Fibroblast of skin of right quadriceps (primary cell): ENCODE results near the gene PXN.
"Not testable (repeated sequence)": the region's sequence is repeated elsewhere in the genome, so short reads cannot be mapped to it uniquely, and the experiment has no call there.

Source experiments
- DNase-seq: peaks from one replicate; pipeline ENCODE4 v3.0.0-alpha.2; 2013

The PXN gene

GRCh38 chr12:120224304-120225199, 41.0 kb downstream of the PXN start:
- DNase-seq = no peak

GRCh38 chr12:120223458-120224303, 41.8 kb downstream of the PXN start:
- DNase-seq = no peak

DNA sequence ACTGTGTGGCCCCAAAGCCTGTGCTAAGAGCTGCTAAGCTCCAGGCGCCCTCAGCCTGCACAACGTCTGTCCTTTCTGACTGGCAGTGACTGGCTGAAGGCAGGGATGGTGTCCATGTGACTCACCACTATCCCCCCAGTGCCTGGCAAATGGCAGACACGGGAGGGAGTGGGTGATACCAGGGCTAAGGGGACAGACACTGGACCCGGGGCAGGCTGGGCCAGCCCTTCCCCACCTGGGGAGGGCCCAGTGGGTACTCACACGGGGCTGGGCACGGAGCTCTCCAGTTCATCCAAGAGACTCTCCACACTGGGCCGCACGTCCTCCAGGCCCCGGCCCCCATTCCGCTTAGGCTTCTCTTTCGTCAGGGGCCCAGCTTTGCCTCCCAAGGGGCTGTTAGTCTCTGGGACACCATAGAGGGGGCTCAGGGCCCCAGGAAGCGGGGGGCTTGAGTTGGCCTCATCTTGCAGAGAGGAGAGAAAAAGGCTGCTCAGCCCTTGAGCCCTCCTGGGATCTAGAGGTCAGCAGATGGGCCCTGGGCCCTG, 43.2 kb downstream of the PXN start:
- DNase-seq = no peak

- no peak for DNase-seq
Observed at GRCh38 chr12:120221576-120221900, 44.0 kb downstream of the PXN start.

DNA sequence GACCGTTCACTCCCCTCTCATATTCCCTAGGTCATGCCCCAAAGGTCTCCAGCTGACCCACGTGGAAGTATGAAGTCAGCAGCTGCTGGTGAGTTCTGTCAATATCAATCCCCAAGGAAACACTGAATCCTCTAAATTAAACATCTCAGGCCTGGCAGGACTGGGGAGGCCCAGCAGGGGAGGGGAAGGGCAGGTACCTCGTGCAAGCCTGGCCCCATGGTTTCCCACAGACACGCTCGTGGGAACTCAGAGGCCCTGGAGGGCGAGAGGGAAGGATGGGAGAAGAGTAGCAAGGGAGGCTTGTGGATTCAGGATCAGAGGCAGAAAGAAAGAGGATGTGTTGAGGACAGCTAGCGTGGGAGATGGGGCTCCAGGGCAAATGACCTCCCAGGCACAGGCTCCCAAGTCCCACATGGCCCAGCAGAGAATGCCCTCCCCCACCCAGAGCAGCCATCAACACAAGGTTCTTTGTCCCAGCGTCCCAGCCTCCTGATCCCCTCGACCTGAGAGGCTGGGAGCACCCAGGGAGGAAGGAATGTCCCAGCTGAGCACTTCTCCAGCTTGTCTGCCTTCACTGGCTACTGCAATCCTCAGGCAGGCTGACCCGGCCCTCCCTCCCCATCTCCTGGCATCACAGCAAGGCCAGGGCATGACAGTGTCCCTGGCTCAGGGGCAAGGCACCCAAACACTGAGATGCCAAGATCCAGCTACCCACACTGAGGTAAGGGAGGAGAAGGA, 44.5 kb downstream of the PXN start:
- DNase-seq = no peak

- DNase-seq = no peak
Observed at GRCh38 chr12:120218680-120219606, 46.6 kb downstream of the PXN start.

- DNase-seq = no peak
Observed at GRCh38 chr12:120216742-120217605, 48.6 kb downstream of the PXN start.

DNA sequence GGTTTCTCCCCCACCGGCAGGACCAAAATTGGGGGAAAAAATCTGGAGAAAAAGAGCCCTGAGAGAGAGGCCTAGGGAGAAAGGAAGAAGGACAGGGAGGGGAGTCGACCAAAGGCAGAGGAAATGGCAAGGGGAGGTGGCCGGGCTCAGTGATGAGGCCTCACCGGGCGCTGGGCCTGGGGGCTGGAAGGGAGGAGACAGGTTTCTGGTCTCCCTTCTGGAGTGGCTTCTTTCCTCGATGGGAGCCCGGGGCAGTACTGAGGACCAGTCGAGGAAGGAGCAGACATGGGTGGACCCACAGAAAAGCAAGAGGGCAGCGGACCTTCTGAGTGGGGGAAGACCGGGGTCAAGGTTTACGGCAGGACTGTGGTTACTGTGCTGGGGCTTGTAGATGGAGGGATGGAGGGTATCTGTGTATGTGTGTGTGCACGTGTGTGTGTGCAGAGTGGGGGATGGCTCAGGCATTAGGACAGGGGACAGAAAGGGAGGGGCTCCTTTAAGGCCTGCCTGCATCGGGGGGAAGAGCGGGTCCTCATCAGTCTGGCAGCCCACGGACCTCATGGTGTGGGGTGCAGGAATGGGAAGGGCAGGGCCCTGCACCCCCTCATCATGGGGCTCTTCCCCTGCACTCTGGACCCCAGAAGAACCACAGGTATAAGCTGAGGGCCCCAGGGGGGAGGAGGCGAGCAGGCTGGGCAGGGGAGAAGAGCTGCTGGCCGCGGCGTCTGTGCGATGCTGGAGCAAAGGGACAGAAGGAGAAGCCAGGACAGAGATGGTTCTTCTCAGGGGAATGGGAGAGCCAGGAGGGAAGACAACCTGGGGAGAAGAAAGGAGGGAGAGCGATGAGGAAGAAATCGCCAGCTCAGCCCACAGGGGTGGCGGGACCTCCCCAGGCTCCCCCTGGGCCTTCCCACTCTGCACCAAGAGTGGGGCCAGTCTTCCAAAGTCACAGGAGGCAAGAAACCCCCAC, 49.5 kb downstream of the PXN start:
- no peak for DNase-seq

DNA sequence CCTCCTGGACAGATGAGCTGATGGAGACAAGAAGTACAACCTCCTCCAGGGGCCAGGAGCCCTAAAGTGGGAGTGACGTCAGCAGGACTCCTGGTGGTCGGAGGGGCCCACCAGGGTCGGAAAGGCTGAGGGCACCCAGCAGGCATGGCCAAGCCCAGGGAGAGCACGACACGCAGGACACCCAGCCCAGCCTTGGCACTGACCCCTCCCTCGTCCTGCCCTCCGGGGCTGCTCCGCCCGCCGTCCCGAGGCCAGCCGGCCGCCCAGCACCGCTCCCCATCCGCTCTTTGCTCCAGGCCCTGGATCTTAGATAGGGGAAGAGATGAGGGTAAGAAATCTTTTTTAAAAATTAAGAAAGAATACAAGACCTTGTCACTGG, 50.2 kb downstream of the PXN start:
- DNase-seq = no peak

- no peak for DNase-seq
Observed at GRCh38 chr12:120214626-120215356, 50.7 kb downstream of the PXN start.

DNA sequence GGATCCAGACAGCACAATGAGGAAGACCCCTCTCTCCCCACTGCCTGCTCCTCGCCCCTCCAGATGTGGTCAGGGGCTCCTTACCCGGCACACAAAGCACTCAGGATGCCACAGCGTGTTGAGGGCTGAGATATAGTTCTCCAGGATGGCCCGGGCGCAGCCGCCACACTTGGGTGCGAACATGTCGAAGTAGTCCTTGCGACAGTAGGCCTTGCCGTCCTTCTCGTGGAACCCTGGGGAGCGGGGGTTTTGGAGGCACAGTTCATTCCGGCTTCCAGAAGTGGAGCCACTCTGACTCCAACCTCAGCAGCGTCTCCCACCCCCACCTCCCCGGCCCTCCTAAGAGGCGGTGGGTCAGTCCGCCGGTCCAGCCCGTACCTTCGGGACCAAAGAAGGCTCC, 51.8 kb downstream of the PXN start:
- DNase-seq = no peak

GRCh38 chr12:120213182-120213581, 52.3 kb downstream of the PXN start:
- not testable (repeated sequence) for DNase-seq

- DNase-seq = no peak
Observed at GRCh38 chr12:120212301-120212700, 53.2 kb downstream of the PXN start.

- no peak for DNase-seq
Observed at GRCh38 chr12:120211904-120212283, 53.6 kb downstream of the PXN start.

GRCh38 chr12:120211243-120211903, 54.2 kb downstream of the PXN start:
- no peak for DNase-seq

GRCh38 chr12:120209851-120210250, 55.7 kb downstream of the PXN start:
- no peak for DNase-seq

GRCh38 chr12:120207227-120207626, 58.3 kb downstream of the PXN start:
- no peak for DNase-seq

DNA sequence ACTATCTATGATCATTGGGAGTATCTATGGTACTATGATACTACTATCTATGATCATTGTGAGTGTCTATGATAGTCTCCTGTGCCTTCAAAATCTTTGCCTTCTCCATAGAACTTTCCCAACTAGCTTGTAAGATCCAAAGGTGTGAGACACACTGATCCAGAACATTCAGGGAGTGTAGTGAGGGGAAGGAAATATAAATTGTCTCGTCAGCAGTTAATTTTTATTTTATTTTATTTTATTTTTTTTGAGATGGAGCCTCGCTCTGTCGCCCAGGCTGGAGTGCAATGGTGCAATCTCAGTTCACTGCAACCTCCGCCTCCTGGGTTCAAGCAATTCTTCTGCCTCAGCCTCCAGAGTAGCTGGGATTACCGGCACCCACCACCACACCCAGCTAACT, 58.7 kb downstream of the PXN start:
- not testable (repeated sequence) for DNase-seq
